ENCODE data around the gene C2CD2L.
A peak's percentile ranks its signal among the peaks of the same experiment; 100 is the strongest.
"Not testable (repeated sequence)": the region's sequence is repeated elsewhere in the genome, so short reads cannot be mapped to it uniquely, and the experiment has no call there.

C2CD2L gene

GRCh38 chr11:119093942-119094815 lies 13.0 kb upstream of the C2CD2L start:
- no peak for FAIRE-seq

GRCh38 chr11:119094816-119095065 lies 12.4 kb upstream of the C2CD2L start:
- no peak for FAIRE-seq

GRCh38 chr11:119095066-119095880 lies 11.9 kb upstream of the C2CD2L start:
- peak; percentile 100 for FAIRE-seq

- FAIRE-seq, result no peak
Measured at GRCh38 chr11:119099711-119100110, 7.4 kb upstream of the C2CD2L start.

GRCh38 chr11:119100246-119100970 lies 6.7 kb upstream of the C2CD2L start:
- FAIRE-seq, result peak; percentile 82

GRCh38 chr11:119100994-119101758 lies 6.0 kb upstream of the C2CD2L start:
- FAIRE-seq, result no peak

GRCh38 chr11:119101759-119102423 lies 5.3 kb upstream of the C2CD2L start, which contains the start of gene DPAGT1:
TSS of gene DPAGT1 (minus strand) at chr11:119101853. CDS start at chr11:119101655, 198 bp downstream.
- peak; percentile 96 for FAIRE-seq

- not testable (repeated sequence) for FAIRE-seq
Measured at GRCh38 chr11:119103161-119103664, 3.9 kb upstream of the C2CD2L start.

GRCh38 chr11:119103793-119104192 lies 3.4 kb upstream of the C2CD2L start:
- FAIRE-seq, result no peak

- FAIRE-seq, result no peak
Measured at GRCh38 chr11:119107538-119108145, 498 bp downstream of the C2CD2L start.

GRCh38 chr11:119108146-119108856 lies 1.2 kb downstream of the C2CD2L start:
- no peak for FAIRE-seq

GRCh38 chr11:119108857-119109221 lies 1.7 kb downstream of the C2CD2L start:
- no peak for FAIRE-seq

GRCh38 chr11:119109843-119110242 lies 2.7 kb downstream of the C2CD2L start:
- FAIRE-seq, result no peak

- FAIRE-seq, result no peak
Measured at GRCh38 chr11:119110439-119110838, 3.3 kb downstream of the C2CD2L start.

- no peak for FAIRE-seq
Measured at GRCh38 chr11:119111361-119111925, 4.3 kb downstream of the C2CD2L start.

GRCh38 chr11:119112314-119113020 lies 5.3 kb downstream of the C2CD2L start:
- no peak for FAIRE-seq

- no peak for FAIRE-seq
Measured at GRCh38 chr11:119113716-119114115, 6.6 kb downstream of the C2CD2L start.

GRCh38 chr11:119114351-119114750 lies 7.2 kb downstream of the C2CD2L start:
- FAIRE-seq, result no peak

GRCh38 chr11:119115484-119116234 lies 8.5 kb downstream of the C2CD2L start:
- FAIRE-seq, result no peak

All from G401.6 (cell line).